ENCODE results near the gene ZCCHC24.

The ZCCHC24 gene

GRCh38 chr10:79430936-79431335 lies 14.5 kb downstream of the ZCCHC24 start:
- DNase-seq: no peak

DNA sequence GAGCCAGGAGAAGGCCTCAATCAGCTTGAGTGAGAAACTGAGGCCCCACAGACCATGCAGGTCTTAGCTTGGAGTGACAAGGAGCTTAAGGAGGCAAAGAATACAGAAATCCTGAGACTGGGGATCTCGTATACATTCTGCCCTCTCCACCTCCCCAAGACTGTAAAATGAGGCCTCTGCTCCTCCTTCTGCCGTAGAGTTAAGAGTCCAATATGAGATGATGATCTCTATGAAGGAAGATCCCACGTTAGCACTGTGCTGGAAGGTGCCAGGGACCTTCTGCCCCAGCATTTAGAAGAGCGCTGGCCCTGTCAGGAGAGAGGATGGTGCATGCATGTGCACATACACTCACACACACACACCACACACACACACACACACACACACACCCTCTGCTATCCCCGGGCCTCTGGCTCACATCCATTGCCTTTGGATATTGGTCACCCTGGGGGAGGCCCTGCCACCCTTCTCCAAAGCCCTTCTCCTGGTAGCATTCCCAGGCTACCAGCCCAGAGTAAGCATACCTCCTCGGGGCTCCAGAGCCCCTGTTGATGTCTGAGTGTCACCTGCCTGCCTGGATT lies 15.0 kb downstream of the ZCCHC24 start:
- no peak for DNase-seq

DNA sequence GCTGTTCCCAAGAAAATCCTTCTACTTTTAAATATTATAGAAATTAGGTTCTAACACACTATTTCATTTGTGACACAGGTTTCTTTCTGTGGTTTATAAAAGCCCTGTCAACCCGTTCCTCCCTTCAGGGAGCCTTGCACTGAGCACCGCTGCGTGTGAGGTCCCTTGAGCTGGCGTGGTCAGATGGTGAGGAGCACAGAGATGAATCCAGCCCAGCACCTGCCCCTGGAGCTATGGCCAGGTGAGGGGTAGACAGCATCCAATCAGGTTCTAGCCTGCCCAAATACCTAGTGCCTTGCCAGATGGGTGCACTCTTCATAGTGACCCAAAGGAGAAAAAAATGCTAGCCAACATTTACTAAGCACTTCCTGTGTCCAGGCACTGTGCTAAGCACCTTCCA lies 15.7 kb downstream of the ZCCHC24 start:
- no peak for DNase-seq

GRCh38 chr10:79427965-79428364 lies 17.5 kb downstream of the ZCCHC24 start:
- no peak for DNase-seq

DNA sequence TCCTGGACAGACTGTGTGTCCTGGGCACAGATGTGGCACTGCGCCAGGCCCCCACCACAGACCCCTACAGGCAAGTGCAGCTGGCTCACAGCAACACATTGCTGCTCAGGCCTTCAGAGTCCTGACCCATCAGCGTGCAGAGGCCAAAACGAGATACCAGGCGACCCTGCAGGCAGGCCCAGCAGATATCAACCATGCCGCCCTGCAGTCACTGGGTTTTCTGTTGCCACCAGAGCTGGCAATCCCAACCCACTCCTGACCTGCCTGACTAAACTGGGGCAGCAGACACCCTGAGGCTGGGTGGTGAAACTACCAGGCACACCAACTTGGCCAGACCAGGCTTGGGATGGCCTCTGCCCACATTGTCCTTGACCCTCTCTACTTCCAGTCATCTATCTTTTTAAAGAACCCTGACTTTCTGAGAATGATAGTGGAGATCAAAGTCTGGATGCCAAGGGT lies 20.3 kb downstream of the ZCCHC24 start:
- DNase-seq: no peak

DNA sequence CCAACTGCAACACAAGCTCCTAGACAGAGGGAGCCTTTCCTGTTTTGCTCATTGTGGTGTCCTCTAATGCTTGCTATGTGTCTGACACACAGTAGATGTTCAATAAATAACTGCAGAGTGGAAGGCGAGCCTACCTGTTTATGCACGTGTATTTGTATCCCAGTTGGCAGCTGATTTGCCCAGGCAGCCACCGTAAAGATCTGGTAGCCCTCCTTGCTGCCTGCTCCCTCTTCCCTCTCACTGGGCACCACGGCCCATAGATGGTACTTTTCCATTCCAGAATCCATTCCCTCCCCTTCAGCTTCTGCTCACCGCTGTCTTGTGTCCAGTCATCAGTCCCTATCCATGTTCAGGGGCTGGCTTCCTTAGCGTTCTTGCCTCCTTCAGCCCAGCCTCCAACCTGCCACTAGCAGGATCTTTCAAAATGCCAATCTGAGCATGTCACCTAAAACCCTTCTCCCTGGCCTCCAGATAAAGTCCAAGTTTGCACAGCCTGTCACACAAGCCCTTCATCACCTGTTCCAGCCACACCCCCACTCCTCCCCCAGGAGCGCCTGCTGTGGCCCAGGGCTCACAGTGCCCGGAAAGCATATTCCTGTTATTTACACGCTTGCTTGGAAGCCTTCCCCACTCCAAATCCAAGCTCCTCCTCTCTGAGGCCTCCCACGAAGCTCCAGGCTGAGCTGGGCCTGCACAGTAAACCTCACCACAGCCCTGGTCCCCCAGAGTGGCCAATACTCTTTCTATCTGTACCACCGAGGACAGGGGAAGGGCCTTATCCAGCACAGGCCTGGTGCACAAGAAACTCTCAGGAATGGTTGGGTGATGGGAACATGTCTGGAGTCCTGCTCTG lies 21.0 kb downstream of the ZCCHC24 start:
- no peak for DNase-seq

GRCh38 chr10:79422178-79422892 lies 23.1 kb downstream of the ZCCHC24 start:
- no peak for DNase-seq

- no peak for DNase-seq
These were observed 24.3 kb downstream of the ZCCHC24 start for GRCh38 chr10:79420974-79421688.

GRCh38 chr10:79418886-79419595 lies 26.4 kb downstream of the ZCCHC24 start:
- no peak for DNase-seq

- no peak for DNase-seq
These were observed 27.1 kb downstream of the ZCCHC24 start for GRCh38 chr10:79418274-79418673.

- DNase-seq: no peak
These were observed 27.7 kb downstream of the ZCCHC24 start for GRCh38 chr10:79417731-79418130.

GRCh38 chr10:79417266-79417665 lies 28.2 kb downstream of the ZCCHC24 start:
- no peak for DNase-seq

DNA sequence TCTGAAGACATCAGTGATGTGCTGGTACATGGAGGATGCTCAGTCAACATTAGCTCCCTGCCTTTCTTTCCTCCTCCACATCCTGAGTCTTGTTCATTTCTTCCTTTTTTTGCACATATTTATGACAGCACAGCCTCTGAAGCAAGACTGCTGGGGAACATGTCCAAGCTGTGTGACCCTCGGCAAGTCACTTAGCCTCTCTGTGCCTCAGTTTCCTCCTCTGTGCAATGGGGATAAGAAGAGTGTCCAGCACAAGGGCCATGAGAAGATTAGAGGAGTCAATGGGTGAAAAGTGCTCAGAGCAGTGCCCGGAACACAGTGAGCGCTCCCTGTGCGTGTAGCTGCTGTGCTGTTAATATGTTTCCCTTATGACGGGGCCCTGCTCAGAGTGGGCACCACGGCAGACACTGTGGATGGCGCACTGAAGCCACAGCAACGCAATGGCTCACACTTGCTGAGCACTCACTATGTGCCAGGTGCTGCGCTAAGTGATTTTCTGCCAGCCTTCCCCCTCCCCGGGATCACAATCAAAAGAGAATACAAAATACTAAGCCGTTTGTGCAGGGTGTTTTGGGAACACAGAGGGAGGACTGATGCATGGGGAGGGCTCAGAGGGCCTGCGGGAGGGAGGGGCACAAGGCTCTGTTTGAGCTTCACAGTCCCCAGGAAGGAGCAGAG lies 28.7 kb downstream of the ZCCHC24 start:
- no peak for DNase-seq

DNA sequence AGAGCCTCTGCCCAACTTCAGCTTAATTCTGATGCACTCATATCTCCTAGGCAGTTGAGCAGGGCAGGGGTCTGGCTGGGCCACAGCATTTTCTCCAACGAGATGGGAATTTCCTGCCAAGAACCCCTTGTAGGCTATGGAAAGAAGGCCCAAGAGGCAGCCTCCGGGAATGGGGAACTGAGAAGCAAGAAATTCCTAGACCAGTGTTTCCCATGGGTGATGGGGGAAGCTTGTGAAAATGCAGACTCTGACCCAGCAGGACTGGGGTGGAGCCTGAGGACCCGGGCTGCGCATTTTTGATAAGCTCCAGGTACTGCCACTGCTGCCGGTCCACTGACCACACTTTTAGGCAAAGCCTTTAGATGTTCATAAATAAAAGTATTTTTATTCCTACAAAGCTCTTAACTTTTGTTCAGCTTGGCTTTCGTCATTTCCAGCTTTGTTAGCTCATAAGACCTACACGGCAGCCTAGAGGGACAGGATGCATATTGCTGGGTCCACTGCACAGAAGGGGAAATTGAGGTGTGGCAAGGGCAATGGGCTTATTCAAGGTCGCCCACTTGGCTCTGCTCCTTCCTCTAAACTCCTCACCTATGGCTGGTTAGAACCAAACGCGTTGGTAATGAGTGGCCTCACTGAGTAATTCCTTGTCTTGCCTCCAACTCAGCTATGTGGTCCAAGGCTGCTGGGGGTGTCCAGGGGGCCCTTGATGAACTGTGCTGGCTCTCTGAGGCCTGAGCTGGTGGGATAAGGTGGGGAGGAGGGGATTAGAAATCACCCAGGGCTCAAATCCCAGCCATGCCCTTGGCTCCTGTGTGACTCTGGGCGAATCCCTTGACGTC lies 29.5 kb downstream of the ZCCHC24 start:
- DNase-seq: no peak

DNA sequence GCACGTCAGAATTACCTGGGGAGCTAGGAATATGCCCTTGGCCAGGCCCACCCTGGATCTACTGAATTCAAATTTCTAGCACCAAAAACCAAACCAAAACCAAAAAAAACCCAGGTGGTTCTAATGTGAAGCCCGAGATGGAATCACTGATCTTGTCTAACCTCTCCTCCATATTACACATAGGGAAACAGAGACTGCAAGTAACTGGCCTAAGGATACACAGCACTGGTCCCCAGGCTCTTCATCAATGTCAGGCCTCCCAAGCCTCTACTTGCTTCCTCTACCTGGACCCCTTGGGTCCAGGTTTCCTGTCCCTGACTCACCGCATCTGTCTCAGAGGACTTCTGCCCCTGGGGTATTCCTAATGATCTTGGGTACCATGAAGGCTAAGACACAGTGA lies 30.7 kb downstream of the ZCCHC24 start:
- DNase-seq: no peak

GRCh38 chr10:79413196-79413595 lies 32.2 kb downstream of the ZCCHC24 start:
- DNase-seq: no peak

GRCh38 chr10:79412516-79412915 lies 32.9 kb downstream of the ZCCHC24 start:
- DNase-seq: no peak

DNA sequence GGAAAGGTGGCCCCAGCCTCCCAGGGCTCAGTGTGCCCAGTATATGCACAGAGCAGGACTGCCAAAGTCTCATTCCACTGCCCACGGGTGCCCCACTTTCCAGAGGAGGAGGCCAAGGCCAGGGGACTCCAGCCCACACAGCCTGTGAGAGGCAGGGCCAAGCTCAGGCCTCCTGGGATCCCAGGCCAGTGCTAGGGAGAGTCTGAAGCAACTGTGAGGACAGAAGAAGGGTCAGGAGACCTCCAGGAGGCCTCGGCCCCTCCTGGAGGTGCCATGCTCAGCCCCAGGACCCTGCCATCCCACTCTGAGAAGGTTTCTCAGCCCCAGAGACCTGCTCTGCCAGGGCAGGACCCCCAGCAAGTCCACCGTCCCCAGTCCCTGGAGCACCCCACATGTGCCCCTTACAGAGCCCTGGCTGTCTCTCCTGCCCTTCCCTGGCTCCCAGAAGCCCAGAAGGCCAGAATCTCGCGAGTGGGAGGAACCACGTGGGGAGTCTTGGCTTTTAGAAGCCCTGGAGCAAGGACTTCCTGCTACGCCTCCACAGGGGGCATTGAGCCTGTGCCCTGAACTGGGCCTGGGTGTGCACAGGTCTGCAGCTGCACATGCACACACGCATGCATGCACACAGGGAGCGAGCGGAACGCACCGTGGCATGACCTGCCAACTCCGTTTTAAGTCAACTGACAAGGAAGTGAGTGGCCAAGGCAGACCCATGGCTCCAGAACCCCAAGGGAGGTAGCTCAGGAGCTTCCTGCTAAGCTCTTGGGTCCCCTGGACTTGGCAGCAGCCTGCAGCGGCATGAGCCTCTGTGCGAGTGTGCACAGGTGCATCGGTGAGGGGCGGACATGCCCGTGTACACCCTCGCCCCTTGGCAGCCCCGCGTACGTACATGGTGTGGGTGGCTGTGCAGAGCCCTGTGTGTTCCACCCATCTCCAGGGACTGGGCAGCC lies 33.6 kb downstream of the ZCCHC24 start:
- DNase-seq: no peak

GRCh38 chr10:79410315-79411094 lies 34.9 kb downstream of the ZCCHC24 start:
- DNase-seq: no peak
